HG03097 (cell line): ENCODE results near the gene U2AF1L4.

Source experiments
- ATAC-seq: cut with Tn5 transposase; IDR thresholded peaks from one replicate; pipeline ENCODE4 v1.9.1; 2021; ENCODE audit not compliant: unreplicated experiment, low FRiP score

The U2AF1L4 gene

GRCh38 chr19:35757749-35758608 lies 12.8 kb upstream of the U2AF1L4 start, which contains the start of gene PROSER3:
Gene PROSER3, plus strand, starts transcription at chr19:35758176. Its CDS starts 40 bp downstream, at chr19:35758216.
- peak; percentile 86 for ATAC-seq

GRCh38 chr19:35757231-35757748 lies 12.1 kb upstream of the U2AF1L4 start:
- no peak for ATAC-seq

GRCh38 chr19:35756377-35757230 lies 11.4 kb upstream of the U2AF1L4 start, which contains the start of gene HSPB6:
Gene HSPB6, minus strand, starts transcription at chr19:35757029. Its CDS starts 21 bp downstream, at chr19:35757008.
- no peak for ATAC-seq

GRCh38 chr19:35755550-35756376 lies 10.5 kb upstream of the U2AF1L4 start:
- ATAC-seq = no peak

GRCh38 chr19:35755131-35755549 lies 9.9 kb upstream of the U2AF1L4 start:
- ATAC-seq = no peak

GRCh38 chr19:35754370-35755130 lies 9.3 kb upstream of the U2AF1L4 start:
- ATAC-seq = no peak

GRCh38 chr19:35753634-35754369 lies 8.6 kb upstream of the U2AF1L4 start:
- ATAC-seq = no peak

- no peak for ATAC-seq
These were observed 7.6 kb upstream of the U2AF1L4 start for GRCh38 chr19:35752746-35753350.

GRCh38 chr19:35751839-35752745 lies 6.9 kb upstream of the U2AF1L4 start:
- no peak for ATAC-seq

- ATAC-seq = no peak
These were observed 4.9 kb upstream of the U2AF1L4 start for GRCh38 chr19:35750167-35750566.

GRCh38 chr19:35748106-35749020 lies 3.1 kb upstream of the U2AF1L4 start, which contains the start of gene LIN37:
Gene LIN37, plus strand, starts transcription at chr19:35748576. Its CDS starts 149 bp downstream, at chr19:35748725.
- ATAC-seq = peak; percentile 60

GRCh38 chr19:35746531-35746930 lies 1.3 kb upstream of the U2AF1L4 start:
- no peak for ATAC-seq

GRCh38 chr19:35746087-35746462 lies 857 bp upstream of the U2AF1L4 start:
- no peak for ATAC-seq

- peak; percentile 24 for ATAC-seq
These were observed 539 bp downstream of the U2AF1L4 start for GRCh38 chr19:35744430-35745327.
